GM12878 (cell line): ENCODE data around the gene RBM7. TPM values are rescaled to one million over a fixed set of nuclear protein-coding genes. Genes with fewer than 3 reads are reported as not detected.
A peak's percentile ranks its signal among the peaks of the same experiment; 100 is the strongest.

Source experiments
- ASH2L ChIP-seq: fragments of 300-600, 200-600 bp; sonication (generic); IDR thresholded peaks from 2 replicates; pipeline ENCODE4 v1.6.1; 2017; ENCODE audit warnings: low read depth, mild to moderate bottlenecking, borderline replicate concordance
- CBFB ChIP-seq: IDR thresholded peaks from 2 replicates; pipeline ENCODE4 v1.6.1; 2016; ENCODE audit warnings: antibody characterized with exemption, low read depth
- CEBPB ChIP-seq, 2 experiments: fragments of 150-350 bp in 1 of 2; IDR thresholded peaks; 2 replicates each; pipeline ENCODE4 v1.6.1; 2012 to 2014; ENCODE audit warnings: low read depth in 2 of 2, low read length in 2 of 2, borderline replicate concordance in 1 of 2, inconsistent platforms in 1 of 2
- HDAC6 ChIP-seq: fragments of 200-600 bp; sonication (generic); IDR thresholded peaks from one replicate; pipeline ENCODE4 v1.8.0; 2017; ENCODE audit warnings: antibody characterized with exemption; ENCODE audit not compliant: unreplicated experiment
- NFIC ChIP-seq: IDR thresholded peaks from 2 replicates; pipeline ENCODE4 v1.6.1; 2012; ENCODE audit warnings: low read depth, mild to moderate bottlenecking, inconsistent platforms, low read length, moderate library complexity
- NFXL1 ChIP-seq: fragments of 450-650 bp; IDR thresholded peaks from 2 replicates; pipeline ENCODE4 v1.6.1; 2017; ENCODE audit warnings: antibody characterized with exemption, mild to moderate bottlenecking, borderline replicate concordance
- NR2C1 ChIP-seq: fragments of 450-650 bp; IDR thresholded peaks from 2 replicates; pipeline ENCODE4 v1.6.1; 2017; ENCODE audit warnings: antibody characterized with exemption, mild to moderate bottlenecking, moderate library complexity
- RFX5 ChIP-seq: IDR thresholded peaks from 2 replicates; pipeline ENCODE4 v1.6.1; 2011; ENCODE audit warnings: low read depth, low read length, improper control_type of control experiment
- TAF1 ChIP-seq: IDR thresholded peaks from 2 replicates; pipeline ENCODE4 v1.6.1; 2011; ENCODE audit warnings: mild to moderate bottlenecking, low read depth, low read length, borderline replicate concordance
- TCF12 ChIP-seq: IDR thresholded peaks from 2 replicates; pipeline ENCODE4 v1.6.1; 2011; ENCODE audit warnings: low read depth, mild to moderate bottlenecking, low read length
- ZBED1 ChIP-seq: IDR thresholded peaks from 2 replicates; pipeline ENCODE4 v1.6.1; 2016; ENCODE audit warnings: borderline replicate concordance
- ZNF207 ChIP-seq: fragments of 450-650 bp; IDR thresholded peaks from 2 replicates; pipeline ENCODE4 v1.6.1; 2014; ENCODE audit warnings: antibody characterized with exemption, mild to moderate bottlenecking, borderline replicate concordance
- polyA plus RNA-seq, 11 experiments: library from polyadenylated mRNA; depleted of rRNA in 4 of 11; unstranded in 6 of 11; stranded (reverse) in 5 of 11; fragments of >200 nt; fragmentation: Nextera tagmentation in 4 of 11; fragmentation: Illumina TruSeq in 1 of 11; extraction: Ambion mirVana in 4 of 11; extraction: Trizol in 1 of 11; gene quantifications; 1 replicate in 1 of 11; 2 replicates in 10 of 11; pipeline versions ENCODE4 v1.2.1 to v1.2.3, GENCODE V29; 2011 to 2016; ENCODE audit warnings: inconsistent platforms in 2 of 11, missing spikeins in 2 of 11, low read depth in 1 of 11
- total RNA-seq, 4 experiments: library from RNA; depleted of rRNA in 3 of 4; stranded (reverse); fragments of >200 nt in 3 of 4; fragmentation: Illumina TruSeq in 1 of 4; extraction: Trizol in 1 of 4; gene quantifications; 2 replicates each; pipeline versions ENCODE4 v1.2.1 to v1.2.3, GENCODE V29; 2013 to 2021
- TF ChIP-seq, protein P1 (sequence below), 3 experiments: IDR thresholded peaks in 2 of 3; conservative IDR thresholded peaks in 1 of 3; 2 replicates each; pipeline ENCODE4 v1.5.1; 2011; ENCODE audit warnings: low read depth in 3 of 3, low read length in 3 of 3, mild to moderate bottlenecking in 3 of 3, control low read depth in 2 of 3, moderate library complexity in 2 of 3, inconsistent platforms in 1 of 3, mixed read lengths in 1 of 3; ENCODE audit not compliant: control insufficient read depth in 2 of 3, insufficient read depth in 1 of 3; ENCODE audit errors: extremely low read depth in 1 of 3
- TF ChIP-seq, protein P2 (sequence below): fragments of 450-650 bp; IDR thresholded peaks from 2 replicates; pipeline ENCODE4 v1.6.1; 2017; ENCODE audit warnings: antibody characterized with exemption, mild to moderate bottlenecking, moderate library complexity
- TF ChIP-seq, protein P3 (sequence below): fragments of 450-650 bp; IDR thresholded peaks from 2 replicates; pipeline ENCODE4 v1.6.1; 2017; ENCODE audit warnings: mild to moderate bottlenecking, moderate library complexity
- TF ChIP-seq, protein P4 (sequence below): fragments of 450-650 bp; conservative IDR thresholded peaks from 2 replicates; pipeline ENCODE4 v1.6.1; 2017; ENCODE audit warnings: mild to moderate bottlenecking, moderate library complexity

The RBM7 gene
- total and polyA plus RNA-seq, 10 of the 15 experiments (the other 5 are each of a cell fraction or from before 2014, with no cell fraction given) = 17.0 to 46.2 (median 26.0) TPM

DNA sequence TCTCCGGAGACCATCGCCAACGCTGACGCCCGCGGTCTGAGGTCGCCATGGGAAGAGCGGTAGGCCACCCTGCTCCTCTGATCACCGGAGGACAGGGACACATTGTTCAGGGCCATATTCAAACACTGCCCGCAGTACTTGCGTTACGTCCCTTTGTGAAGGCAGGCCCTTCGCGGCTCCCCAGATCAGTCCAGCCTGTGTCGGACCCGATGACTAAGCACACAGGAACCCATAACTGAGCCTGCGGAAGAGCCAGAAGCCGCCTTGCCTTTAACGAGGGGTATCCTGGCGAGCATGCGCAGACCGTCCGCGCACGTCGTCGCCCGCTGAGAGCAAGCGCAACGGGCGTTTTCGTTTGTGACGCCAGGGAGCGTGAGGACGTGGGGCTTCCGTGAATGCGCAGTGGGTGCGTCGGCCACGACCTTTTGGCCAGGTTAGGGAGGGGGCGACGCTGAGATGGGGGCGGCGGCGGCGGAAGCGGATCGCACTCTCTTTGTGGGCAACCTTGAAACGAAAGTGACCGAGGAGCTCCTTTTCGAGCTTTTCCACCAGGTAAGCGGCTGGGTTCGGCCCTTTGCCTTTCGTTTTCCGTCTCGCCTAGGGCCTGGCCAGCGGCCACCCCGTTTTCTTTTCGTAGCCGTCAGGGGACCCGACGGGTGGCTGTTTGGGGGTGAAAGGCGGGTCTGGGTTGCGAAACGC lies at the start of gene RBM7, which contains the start of gene C11orf71 (continued):
- TF ChIP-seq, protein P1, sequence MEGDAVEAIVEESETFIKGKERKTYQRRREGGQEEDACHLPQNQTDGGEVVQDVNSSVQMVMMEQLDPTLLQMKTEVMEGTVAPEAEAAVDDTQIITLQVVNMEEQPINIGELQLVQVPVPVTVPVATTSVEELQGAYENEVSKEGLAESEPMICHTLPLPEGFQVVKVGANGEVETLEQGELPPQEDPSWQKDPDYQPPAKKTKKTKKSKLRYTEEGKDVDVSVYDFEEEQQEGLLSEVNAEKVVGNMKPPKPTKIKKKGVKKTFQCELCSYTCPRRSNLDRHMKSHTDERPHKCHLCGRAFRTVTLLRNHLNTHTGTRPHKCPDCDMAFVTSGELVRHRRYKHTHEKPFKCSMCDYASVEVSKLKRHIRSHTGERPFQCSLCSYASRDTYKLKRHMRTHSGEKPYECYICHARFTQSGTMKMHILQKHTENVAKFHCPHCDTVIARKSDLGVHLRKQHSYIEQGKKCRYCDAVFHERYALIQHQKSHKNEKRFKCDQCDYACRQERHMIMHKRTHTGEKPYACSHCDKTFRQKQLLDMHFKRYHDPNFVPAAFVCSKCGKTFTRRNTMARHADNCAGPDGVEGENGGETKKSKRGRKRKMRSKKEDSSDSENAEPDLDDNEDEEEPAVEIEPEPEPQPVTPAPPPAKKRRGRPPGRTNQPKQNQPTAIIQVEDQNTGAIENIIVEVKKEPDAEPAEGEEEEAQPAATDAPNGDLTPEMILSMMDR (IDR thresholded peaks at IDR 0.05 in 2 of 3, conservative IDR thresholded peaks at IDR 0.05 in 1 of 3; ENCODE audit: control insufficient read depth in 2 of 3, extremely low read depth in 1 of 3, insufficient read depth in 1 of 3, low read depth in 3 of 3, low read length in 3 of 3) = 0 out of 6 replicates have a peak, but pooled peaks of 1 of the 3 experiments have one; percentile 8
- peak; percentile 28; the same call in 1 of the 2 replicates for TF ChIP-seq NFIC
- no peak for TF ChIP-seq CEBPB (IDR thresholded peaks at IDR 0.05; ENCODE audit: borderline replicate concordance in 1 of 2, low read depth in 2 of 2, low read length in 2 of 2)
- no peak for TF ChIP-seq ZBED1
- TF ChIP-seq, protein P2, sequence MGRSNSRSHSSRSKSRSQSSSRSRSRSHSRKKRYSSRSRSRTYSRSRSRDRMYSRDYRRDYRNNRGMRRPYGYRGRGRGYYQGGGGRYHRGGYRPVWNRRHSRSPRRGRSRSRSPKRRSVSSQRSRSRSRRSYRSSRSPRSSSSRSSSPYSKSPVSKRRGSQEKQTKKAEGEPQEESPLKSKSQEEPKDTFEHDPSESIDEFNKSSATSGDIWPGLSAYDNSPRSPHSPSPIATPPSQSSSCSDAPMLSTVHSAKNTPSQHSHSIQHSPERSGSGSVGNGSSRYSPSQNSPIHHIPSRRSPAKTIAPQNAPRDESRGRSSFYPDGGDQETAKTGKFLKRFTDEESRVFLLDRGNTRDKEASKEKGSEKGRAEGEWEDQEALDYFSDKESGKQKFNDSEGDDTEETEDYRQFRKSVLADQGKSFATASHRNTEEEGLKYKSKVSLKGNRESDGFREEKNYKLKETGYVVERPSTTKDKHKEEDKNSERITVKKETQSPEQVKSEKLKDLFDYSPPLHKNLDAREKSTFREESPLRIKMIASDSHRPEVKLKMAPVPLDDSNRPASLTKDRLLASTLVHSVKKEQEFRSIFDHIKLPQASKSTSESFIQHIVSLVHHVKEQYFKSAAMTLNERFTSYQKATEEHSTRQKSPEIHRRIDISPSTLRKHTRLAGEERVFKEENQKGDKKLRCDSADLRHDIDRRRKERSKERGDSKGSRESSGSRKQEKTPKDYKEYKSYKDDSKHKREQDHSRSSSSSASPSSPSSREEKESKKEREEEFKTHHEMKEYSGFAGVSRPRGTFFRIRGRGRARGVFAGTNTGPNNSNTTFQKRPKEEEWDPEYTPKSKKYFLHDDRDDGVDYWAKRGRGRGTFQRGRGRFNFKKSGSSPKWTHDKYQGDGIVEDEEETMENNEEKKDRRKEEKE = no peak
- TF ChIP-seq HDAC6 = no peak
- no peak for TF ChIP-seq TCF12
- TF ChIP-seq RFX5 = no peak
- no peak for TF ChIP-seq ZNF207
- TF ChIP-seq, protein P3, sequence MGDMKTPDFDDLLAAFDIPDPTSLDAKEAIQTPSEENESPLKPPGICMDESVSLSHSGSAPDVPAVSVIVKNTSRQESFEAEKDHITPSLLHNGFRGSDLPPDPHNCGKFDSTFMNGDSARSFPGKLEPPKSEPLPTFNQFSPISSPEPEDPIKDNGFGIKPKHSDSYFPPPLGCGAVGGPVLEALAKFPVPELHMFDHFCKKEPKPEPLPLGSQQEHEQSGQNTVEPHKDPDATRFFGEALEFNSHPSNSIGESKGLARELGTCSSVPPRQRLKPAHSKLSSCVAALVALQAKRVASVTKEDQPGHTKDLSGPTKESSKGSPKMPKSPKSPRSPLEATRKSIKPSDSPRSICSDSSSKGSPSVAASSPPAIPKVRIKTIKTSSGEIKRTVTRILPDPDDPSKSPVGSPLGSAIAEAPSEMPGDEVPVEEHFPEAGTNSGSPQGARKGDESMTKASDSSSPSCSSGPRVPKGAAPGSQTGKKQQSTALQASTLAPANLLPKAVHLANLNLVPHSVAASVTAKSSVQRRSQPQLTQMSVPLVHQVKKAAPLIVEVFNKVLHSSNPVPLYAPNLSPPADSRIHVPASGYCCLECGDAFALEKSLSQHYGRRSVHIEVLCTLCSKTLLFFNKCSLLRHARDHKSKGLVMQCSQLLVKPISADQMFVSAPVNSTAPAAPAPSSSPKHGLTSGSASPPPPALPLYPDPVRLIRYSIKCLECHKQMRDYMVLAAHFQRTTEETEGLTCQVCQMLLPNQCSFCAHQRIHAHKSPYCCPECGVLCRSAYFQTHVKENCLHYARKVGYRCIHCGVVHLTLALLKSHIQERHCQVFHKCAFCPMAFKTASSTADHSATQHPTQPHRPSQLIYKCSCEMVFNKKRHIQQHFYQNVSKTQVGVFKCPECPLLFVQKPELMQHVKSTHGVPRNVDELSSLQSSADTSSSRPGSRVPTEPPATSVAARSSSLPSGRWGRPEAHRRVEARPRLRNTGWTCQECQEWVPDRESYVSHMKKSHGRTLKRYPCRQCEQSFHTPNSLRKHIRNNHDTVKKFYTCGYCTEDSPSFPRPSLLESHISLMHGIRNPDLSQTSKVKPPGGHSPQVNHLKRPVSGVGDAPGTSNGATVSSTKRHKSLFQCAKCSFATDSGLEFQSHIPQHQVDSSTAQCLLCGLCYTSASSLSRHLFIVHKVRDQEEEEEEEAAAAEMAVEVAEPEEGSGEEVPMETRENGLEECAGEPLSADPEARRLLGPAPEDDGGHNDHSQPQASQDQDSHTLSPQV = no peak
- no peak for TF ChIP-seq NFXL1
- TF ChIP-seq NR2C1 = peak; percentile 77
- TF ChIP-seq, protein P4, sequence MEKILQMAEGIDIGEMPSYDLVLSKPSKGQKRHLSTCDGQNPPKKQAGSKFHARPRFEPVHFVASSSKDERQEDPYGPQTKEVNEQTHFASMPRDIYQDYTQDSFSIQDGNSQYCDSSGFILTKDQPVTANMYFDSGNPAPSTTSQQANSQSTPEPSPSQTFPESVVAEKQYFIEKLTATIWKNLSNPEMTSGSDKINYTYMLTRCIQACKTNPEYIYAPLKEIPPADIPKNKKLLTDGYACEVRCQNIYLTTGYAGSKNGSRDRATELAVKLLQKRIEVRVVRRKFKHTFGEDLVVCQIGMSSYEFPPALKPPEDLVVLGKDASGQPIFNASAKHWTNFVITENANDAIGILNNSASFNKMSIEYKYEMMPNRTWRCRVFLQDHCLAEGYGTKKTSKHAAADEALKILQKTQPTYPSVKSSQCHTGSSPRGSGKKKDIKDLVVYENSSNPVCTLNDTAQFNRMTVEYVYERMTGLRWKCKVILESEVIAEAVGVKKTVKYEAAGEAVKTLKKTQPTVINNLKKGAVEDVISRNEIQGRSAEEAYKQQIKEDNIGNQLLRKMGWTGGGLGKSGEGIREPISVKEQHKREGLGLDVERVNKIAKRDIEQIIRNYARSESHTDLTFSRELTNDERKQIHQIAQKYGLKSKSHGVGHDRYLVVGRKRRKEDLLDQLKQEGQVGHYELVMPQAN = no peak; the same call in 1 of the 2 replicates
- TF ChIP-seq TAF1 = peak; percentile 74
- peak; percentile 82; the same call in 1 of the 2 replicates for TF ChIP-seq ASH2L
- peak; percentile 74; the same call in 1 of the 2 replicates for TF ChIP-seq CBFB
